Activated T-cell treated with anti-CD3 and anti-CD28 coated beads for 48 hours (primary cell): ENCODE data around the gene PDSS2.
"Not testable (repeated sequence)": the region's sequence is repeated elsewhere in the genome, so short reads cannot be mapped to it uniquely, and the experiment has no call there.

Experiments
- DNase-seq: peaks from one replicate; pipeline ENCODE4 v3.0.0-alpha.2; 2020; ENCODE audit warnings: low read depth

PDSS2 gene

DNA sequence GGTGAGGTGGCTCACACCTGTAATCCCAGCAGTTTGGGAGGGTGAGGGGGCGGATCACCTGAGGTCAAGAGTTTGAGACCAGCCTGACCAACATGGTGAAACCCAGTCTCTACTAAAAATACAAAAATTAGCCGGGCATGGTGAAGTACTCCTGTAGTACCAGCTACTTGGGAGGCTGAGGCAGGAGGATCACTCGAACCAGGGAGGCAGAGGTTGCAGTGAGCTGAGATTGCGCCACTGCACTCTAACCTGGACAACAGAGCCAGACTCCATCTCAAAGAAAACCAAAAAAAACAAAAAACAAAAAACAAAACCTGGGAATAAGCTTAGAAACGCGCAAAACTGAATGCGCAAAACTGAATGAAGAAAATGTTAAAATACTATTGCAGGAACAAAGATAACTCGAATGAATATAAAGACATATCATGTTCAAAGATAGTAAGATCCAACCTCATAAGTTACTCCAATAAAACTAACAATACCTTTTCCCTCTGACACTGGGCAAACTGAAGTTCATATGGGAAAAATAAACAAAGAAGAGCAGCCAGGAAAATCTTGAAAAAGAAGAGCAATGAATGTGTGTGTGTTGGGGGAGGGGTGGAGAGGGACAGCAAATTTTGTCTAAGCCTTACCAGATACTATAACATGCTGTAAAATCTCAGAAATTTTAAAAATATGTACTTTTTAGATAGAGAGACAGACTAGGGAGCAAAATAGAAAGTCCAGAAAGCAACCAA lies 243.0 kb downstream of the PDSS2 start:
- no peak for DNase-seq

DNA sequence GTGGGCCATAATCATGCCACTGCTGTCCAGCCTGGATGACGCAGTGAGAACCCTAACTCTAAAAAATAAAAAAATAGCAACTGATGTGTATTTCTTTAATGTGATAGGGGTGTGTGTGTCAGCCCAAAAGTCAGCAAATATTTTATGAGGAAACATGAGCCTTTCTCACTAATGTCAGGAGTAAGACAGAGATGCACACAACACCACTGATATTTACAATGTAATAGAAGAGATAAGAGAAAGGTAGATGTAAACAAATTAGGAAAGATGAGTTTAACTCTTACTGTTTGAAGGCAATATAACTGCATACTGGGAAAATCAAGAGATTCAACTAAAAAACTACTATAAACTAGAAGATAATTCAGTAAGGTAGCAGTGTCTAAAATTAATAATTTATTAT lies 244.0 kb downstream of the PDSS2 start:
- DNase-seq, result no peak

DNA sequence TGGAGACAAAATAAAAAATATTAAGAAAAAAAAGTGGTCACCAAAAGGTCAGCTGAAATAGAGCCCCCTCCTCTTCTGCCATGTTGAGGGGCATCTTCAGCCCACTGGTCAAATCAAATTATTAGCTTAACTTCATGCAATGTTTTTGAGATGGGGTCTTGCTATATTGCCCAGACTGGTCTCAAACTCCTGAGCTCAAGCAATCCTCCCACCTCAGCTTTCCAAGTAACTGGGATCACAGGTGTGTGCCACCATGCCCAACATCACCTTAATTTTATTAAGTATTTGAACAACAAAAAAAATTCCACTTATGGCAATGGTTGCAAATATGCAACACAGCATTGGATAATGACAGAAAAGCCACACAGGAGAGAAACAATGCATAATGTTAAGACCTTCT lies 244.7 kb downstream of the PDSS2 start:
- DNase-seq, result no peak

DNA sequence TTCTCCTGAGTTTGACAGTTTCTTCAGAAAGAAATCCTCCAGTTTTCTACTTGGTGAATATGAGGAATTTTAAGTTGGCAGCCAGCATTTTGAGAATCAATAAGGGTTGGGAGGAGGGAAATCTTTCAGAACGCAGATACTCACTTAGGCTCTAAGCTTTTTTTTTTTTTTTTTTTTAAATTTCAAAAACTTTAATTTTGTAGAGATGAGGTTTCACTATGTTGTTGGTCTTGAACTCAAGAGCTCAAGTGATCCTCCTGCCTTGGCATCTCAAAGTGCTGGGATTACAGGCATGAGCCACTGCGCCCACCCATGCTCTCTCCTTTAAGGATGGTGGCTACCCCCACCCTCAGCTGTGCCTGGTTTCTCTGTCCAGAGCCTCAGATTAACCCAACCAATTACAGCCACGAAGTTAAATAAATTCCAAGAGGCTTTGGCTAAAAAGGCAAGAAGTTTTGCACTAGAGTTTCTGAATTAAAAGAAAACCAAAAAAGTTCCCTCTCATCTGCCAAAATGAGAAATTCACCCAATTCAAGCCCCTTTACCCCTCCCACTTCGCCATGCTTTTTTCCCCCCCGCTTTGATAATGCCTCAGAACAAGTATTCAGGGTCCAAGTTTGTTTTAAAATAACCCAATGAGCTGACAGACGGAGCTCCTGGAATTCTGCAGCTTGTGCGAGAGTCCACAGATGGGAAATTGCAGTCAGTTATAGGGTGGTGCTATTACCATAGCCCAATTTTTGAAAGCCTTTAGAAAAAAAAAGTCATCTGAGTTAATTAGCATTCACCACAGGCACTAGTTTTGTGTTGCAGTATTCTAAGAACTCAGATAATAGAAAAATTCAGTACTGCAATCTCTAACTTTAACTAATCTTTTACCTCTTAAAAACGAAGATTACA lies 249.7 kb downstream of the PDSS2 start:
- DNase-seq, result no peak

DNA sequence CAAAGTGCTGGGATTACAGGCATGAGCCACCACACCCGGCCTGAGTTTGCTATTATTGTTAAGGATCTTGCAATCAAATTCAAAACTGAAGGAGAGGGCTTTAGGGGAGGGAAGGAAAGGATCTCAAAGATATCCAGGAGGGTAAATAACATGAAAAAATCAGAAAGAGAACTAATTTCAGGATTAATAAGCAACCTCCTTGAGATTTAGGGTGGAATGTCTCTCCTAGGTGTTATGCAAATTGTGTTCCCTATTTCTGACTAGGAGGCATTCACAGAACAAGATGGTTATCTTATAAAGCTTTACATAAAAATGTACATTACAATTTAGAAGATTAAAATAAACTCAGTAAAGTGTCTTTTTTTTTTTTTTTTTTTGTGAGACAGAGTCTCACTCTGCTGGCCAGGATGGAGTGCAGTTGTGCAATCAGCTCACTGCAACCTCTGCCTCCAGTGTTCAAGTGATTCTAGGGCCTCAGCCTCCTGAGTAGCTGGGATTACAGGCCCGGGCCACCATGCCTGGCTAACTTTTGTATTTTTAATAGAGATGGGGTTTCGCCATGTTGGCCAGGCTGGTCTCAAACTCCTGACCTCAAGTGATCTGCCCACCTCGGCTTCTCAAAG lies 252.0 kb downstream of the PDSS2 start:
- no peak for DNase-seq

DNA sequence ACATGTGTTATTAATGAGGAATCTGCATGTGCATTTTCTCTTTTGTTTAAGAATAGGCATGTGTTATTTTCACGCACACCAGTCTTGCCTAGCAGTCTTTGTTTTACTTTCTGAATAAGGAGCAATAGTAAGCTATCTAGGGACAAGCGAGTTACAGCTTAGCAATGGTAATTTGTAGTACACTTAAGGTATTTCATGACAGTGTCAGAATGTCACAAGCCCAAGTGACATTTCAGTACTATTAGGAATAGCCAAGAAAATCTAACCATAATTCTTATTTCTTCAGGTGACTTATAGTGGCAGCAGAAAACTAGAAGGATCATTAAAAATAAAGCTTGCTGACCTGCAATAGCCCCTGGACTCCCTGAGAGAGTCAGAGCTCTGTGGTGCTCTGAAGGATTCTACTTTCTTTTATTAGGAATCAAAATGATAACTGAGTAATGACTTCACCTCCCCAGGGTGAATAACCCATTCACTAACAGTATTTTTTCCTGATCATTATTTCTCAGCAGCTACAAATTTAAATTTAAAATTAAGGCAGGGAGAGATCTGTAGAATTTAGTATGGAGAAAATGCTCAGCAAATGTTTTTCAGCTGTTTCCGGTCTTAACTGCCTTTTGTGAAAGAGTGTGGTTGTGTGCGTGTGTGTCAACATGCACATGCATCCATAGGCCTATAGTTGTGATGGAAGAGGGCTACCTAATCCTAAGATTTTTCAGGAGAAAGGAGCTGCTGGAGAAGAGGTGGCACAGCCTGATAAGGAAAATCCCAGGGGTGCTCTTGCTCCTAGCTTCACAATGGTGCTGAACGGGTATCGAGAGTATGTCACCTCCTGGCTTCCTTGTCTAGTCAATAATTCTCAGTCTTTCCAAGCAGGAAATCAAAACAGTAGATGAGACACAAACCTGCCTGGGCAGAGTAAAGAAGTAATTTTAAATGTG lies 254.0 kb downstream of the PDSS2 start:
- no peak for DNase-seq

DNA sequence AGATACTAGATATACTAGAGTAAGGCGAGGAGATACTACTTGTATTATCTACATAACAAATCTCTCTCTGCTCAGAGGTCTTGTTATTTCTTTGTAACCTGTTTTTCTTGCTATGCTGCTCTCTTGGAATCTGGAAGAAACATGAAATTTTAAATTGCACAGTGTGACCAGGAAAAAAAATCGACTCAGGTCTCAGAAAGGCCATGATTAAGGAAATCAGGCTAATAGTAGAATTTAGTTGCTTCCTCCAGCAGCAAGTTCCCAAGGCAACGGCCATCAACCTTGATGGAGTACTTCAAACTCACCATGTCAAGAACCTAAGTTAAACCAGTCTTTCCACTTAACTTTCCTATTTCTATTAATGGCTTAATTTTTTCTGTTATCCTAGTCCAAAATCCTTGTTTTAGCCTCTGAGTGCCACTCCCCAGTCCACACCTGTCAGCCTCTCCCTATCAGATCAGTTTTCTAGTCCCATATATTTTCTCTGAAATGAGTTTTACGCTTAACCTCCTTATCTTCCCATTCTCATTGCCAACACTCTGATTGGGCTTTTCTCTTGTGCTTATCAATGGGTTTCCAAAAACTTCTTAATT lies 256.4 kb downstream of the PDSS2 start:
- DNase-seq, result no peak

DNA sequence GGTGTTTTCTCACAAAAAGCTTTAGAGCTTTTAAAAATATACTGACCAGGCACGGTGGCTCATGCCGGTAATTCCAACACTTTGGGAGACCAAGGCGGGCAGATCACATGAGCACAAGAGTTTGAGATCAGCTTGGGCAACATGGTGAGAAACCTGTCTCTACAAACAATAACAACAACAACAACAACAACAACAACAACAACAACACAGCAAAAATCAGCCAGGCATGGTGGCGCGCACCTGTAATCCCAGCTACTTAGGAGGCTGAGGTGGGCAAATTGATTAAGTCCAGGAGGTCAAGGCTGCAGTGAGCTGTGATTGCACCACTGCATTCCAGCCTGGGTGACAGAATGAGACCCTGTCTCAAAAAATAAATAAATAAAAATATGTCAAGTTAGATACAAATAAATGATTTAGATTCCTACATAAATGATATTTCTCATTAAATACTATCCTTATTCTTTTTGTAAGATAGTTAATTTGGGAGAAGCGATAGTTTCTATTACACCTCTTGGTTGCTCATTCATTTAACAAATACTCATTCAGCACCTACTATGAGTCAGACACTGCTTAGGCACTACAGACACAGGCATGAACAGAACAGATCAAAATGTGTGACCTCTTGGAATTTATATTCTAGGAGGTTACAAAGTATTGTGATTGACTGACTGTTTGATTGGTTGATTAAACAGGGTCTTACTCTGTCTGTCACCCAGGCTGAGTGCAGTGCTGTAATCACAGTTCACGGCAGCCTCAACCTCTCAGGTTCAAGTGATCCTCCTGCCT lies 260.5 kb downstream of the PDSS2 start:
- DNase-seq, result no peak

DNA sequence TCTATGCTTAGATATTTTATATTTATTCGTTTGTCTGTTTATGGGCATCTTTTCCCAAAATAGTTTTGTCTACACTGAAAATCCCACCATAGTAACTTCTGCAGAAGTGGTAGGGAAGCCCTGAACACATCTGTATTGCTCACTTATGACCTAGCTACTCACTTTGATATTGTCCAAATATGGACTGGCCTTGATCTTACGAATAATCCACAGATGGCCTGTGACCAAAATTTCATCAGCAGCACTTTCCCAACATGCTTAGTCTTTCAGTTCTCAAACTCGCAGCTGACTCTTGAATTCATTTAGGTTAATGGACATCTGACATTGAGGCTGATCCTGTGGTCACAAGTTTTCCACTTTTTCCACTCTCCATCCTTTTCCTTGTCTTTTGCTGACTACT lies 263.2 kb downstream of the PDSS2 start:
- no peak for DNase-seq

DNA sequence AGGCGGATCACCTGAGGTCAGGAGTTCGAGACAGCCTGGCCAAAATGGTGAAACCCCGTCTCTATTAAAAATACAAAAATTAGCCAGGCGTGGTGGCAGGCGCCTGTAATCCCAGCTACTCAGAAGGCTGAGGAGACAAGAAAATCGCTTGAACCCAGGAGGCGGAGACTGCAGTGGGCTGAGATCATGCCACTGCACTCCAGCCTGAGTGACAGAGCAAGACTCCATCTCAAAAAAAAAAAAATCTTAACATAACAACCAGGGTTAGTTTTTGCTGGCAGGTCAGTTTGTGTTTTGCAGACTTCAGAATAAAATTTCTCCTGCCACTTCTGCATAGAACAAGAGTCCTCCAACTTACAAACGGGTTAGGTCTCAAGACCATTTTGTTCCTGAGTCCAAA lies 264.6 kb downstream of the PDSS2 start:
- not testable (repeated sequence) for DNase-seq

DNA sequence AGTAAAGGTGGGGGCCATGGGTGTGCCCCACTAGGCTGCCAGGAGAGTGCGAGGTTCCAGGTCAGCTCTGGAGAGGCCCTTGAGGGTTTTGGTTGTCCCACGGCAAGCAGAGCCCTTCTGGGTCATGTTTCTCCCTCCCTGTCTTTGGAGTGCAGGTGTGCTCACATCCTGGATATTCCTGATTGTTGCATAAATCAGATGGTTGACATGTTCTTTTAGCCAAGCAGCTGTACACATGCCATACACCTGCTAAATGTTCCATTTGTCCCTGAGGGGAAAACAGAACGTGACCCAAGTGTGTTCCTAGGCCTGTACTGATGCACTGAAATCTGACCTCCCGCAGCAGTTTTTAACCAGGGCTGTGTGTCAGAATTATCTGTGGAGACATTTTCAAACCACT lies 266.5 kb downstream of the PDSS2 start:
- DNase-seq, result no peak

DNA sequence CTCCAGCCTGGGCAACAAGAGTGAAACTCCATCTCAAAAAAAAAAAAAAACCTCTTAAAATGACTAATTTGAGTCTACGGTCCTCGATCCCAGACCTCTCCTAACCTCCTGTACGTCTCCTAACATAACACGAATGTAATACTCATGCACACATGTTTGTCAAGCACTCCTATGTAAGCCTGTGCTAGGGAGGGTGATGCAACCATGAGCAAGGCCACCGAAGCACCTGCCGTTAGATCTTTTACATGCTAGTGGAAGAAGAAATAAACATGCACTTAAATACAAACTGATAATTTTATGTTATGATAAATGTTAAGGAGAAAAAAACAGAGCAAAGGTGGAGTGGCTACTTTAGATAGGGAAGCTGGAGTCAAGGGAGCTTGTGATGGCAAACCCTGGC lies 271.7 kb downstream of the PDSS2 start:
- DNase-seq, result no peak

DNA sequence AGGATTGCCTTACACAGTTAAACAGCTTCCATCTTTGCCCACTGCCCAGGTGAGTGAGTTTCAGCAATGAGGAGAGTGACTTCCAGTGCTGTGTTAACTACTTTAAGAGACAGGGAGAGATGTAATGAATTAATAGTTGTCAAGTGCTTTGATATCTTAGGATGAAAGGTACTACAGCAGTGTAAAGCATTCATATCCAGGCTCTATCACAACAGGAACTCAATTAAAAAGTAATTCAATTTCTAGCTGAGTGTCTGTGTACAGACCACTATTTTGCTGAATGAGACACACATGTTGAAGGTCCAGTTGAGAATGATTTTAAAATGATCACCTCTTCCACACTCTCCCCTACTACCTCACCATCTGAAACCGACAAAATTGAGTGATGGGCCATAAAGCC lies 273.3 kb downstream of the PDSS2 start:
- no peak for DNase-seq

DNA sequence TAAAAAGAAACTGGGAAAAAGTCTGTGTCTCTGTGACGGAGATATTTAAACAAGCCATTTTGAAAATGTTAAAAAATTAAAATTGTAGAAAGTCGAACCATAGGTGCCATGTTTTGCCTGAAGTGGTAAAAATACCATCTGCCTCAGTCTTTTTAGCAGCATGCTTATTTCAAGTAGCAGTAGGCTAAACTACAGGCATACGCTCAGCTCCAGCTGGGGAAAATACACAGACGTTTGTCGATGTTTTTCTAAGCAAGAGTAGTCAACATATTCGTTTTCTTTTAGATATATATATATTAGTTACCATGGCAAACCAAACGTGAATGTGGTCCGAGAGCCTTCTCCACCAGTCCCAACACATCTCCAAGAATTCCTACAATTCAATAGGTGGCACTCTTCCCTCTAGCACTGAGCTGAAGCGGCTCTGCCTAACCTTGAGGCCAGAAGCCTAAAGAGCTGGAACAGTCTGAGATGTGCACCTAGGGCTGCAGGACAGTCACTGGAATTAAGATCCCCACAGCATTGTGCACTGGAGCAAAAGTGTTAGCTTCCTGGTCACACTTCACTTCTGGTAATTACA lies 273.9 kb downstream of the PDSS2 start:
- DNase-seq, result no peak

DNA sequence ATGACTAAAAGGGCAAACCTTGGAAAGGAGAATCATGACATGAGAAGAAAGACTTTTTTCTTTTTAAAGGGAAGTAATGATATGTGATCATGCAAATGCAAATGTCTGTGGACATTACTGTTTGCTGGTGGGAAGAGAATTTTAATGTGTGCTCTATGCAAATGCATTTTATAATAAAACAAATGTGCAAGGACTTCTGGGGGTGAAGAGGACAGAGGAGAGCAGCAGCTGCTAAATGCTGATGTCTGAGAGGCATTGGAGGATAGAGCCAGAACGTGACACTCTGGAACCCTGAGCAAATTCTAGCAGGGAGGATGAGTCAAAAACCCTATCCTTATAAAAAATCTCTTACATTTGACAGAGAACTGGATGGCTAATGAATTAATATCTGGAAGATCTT lies 274.9 kb downstream of the PDSS2 start:
- DNase-seq, result no peak

DNA sequence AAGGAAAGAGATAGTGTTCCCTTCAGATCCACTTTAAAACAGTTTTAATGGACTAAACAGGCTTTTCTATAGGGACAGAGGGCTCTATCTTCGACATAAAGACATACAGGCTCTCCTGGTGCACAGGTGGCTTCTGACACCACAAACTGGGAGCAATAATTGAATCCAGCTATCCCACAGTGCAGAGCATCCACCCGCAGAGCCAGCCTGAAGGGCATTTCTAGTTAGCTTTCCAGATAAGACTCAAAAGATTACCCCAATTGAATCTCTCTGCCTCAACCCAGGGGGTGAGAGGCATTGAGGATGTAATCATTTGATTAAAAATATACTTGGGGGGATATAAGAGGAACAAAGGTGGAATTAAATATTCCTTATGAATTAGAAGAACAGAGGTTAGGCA lies 279.3 kb downstream of the PDSS2 start:
- DNase-seq, result no peak

DNA sequence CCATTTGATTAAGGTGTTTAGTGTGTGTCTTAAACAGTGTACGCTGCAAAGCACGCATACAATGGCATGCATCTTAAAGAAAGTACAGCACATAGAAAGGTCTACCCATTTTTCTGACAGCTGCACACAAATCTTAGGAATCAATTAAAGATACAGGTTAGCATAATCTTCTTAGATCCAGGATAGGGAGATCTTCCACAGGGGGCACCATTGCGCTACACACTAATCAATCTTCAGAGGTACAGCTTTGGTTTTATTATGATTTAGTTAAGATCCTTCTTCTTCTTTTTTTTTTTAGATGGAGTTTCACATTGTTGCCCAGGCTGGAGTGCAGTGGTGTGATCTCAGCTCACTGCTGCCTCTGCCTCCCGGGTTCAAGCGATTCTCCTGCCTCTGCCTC lies 280.4 kb downstream of the PDSS2 start:
- DNase-seq, result no peak

DNA sequence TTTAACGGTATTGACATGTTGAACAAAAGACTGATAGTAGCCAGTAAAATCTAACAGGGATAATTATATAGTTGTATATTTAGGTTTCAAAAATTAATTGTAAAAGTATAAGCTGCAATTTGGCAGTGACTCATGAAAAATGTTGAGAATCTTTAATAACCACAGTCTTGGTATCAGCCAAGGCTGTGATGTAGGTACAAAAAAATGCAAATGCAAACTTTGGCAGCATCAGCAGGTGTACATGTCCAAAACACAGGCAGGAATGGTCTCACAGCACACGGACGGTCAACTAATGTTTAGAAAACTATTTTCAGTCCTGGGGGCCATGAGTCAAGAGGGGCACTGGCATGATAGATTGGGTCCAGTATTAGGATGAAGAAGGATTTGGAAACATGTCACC lies 285.6 kb downstream of the PDSS2 start:
- DNase-seq, result no peak

DNA sequence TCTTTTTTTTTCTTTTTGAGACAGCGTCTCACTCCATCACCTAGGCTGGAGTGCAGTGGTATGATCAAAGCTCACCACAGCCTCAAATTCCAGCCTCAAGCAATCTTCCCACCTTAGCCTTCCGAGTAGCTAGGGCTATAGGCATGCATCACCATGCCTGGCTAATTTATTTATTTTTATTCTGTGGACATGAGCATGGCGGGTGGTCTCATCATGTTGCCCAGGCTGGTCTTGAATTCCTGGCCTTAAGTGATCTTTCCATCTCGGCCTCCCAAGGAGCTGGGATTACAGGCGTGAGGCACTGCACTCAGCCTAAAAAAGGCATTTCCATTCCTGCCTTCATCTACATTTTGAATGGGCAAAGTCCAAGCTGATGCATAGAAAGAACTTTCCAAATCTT lies 287.9 kb downstream of the PDSS2 start:
- DNase-seq, result no peak

DNA sequence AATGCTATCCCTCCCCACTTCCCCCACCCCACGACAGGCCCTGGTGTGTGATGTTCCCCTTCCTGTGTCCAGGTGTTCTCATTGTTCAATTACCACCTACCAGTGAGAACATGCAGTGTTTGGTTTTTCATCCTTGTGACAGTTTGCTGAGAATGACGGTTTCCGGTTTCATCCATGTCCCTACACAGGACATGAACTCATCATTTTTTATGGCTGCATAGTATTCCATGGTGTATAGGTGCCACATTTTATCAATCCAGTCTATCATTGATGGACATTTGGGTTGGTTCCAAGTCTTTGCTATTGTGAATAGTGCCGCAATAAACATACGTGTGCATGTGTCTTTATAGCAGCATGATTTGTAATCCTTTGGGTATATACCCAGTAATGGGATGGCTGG lies 295.1 kb downstream of the PDSS2 start:
- not testable (repeated sequence) for DNase-seq
